Kidney epithelial cell (primary cell): ENCODE measurements around the gene NXNL2. TPM values are rescaled to one million over a fixed set of nuclear protein-coding genes. Genes with fewer than 3 reads are reported as not detected.

Experiments used
- DNase-seq: peaks from one replicate; pipeline ENCODE4 v3.0.0-alpha.2; 2010; ENCODE audit warnings: low read depth
- H3K27me3 ChIP-seq: 2 replicates; pipeline ENCODE4 v1.6.0; 2011; ENCODE audit warnings: low read length; ENCODE audit not compliant: control insufficient read depth, insufficient read depth
- H3K36me3 ChIP-seq: 2 replicates; pipeline ENCODE4 v1.5.1; 2011; ENCODE audit warnings: low read length; ENCODE audit not compliant: control insufficient read depth, insufficient read depth
- H3K4me3 ChIP-seq: 2 replicates; pipeline ENCODE4 v1.5.1; 2011; ENCODE audit warnings: low read depth, mild to moderate bottlenecking, control low read depth, low read length
- total RNA-seq: library from RNA; depleted of rRNA; stranded (reverse); fragments of >200 nt; gene quantifications from 2 replicates; pipeline ENCODE4 v1.2.3, GENCODE V29; 2015
- TF ChIP-seq, protein P1 (sequence below): IDR thresholded peaks from 2 replicates; pipeline ENCODE4 v1.5.1; 2011; ENCODE audit warnings: mild to moderate bottlenecking, moderate library complexity, low read length, control low read depth, inconsistent platforms; ENCODE audit not compliant: insufficient read depth, poor library complexity, severe bottlenecking

The NXNL2 gene
- total RNA-seq, 1 donor from 2014 or later = 4.3 TPM

DNA sequence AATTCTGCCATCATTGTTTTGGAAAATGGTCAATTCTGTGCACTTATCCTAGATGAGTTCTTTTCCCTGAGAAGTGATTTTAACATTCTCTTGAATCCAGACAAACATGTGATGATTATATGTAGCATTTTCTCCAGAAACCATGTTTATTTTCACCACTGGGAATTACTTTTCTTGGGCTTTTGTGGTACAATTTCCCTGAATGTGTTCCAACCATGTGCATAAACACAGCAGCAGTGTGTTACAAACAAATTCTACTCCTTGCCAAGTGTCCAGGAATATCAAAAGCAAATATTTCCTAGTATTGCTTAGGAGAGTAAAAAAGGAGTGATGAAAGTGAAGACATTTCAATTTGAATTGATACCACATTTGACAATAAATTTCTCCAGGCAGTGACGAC lies 50.4 kb downstream of the NXNL2 start:
- TF ChIP-seq, protein P1, sequence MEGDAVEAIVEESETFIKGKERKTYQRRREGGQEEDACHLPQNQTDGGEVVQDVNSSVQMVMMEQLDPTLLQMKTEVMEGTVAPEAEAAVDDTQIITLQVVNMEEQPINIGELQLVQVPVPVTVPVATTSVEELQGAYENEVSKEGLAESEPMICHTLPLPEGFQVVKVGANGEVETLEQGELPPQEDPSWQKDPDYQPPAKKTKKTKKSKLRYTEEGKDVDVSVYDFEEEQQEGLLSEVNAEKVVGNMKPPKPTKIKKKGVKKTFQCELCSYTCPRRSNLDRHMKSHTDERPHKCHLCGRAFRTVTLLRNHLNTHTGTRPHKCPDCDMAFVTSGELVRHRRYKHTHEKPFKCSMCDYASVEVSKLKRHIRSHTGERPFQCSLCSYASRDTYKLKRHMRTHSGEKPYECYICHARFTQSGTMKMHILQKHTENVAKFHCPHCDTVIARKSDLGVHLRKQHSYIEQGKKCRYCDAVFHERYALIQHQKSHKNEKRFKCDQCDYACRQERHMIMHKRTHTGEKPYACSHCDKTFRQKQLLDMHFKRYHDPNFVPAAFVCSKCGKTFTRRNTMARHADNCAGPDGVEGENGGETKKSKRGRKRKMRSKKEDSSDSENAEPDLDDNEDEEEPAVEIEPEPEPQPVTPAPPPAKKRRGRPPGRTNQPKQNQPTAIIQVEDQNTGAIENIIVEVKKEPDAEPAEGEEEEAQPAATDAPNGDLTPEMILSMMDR = no peak
- H3K27me3 ChIP-seq = no peaks in the 10 kb centered on the region
- DNase-seq = no peak
- no peaks in the 10 kb centered on the region for H3K36me3 ChIP-seq
- no peak overlapping the region for H3K4me3 ChIP-seq

- Histone ChIP-seq H3K4me3 (no peak overlapping the region), H3K36me3 (no peaks in the 10 kb centered on the region), H3K27me3 (no peaks in the 10 kb centered on the region)
- TF ChIP-seq, protein P1 = no peak
- no peak for DNase-seq
Measured at GRCh38 chr9:88586452-88586851, 51.5 kb downstream of the NXNL2 start.

- Histone ChIP-seq H3K4me3 (no peak overlapping the region), H3K36me3 (no peaks in the 10 kb centered on the region), H3K27me3 (no peaks in the 10 kb centered on the region)
- no peak for DNase-seq
- TF ChIP-seq, protein P1 = no peak
Measured at GRCh38 chr9:88587182-88587581, 52.2 kb downstream of the NXNL2 start.

DNA sequence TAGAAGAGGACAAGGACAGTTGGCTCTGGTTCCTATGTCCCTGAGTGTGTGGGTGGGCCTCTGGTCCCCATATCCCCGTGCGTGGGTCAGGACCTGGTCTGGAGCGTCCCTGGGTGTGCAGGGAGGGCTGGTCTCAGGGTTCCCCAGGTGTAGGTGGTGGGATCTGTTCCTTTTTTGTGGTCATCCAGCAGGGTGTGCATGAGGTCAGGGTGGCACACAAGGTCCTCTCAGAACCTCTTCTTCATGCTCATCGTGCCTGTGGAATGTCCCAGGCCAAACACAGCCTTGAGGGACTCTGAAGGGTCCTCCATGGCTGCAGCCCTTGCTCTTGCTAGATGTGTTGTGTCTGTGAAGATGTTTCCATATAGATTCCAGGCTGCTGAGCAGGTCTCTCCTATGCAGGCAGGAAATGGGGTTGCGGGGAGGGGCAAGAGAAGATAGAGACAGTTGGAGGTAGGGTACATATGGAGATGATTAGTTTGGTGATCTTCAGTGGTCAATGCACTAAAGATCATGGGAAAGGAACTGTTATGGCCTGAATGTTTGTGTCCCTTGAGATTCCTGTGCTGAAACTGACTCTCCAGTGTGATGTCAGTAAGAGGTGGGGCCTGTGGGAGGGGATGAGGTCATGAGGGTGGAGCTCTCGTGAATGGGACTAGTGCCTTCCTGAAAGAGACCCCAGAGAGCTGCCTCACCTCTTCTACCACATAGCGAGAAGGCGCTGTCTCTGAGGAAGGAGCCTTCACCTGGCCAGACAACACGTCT lies 53.1 kb downstream of the NXNL2 start:
- DNase-seq = no peak
- Histone ChIP-seq H3K36me3 (no peaks in the 10 kb centered on the region), H3K27me3 (no peaks in the 10 kb centered on the region), H3K4me3 (no peak overlapping the region)
- TF ChIP-seq, protein P1 = no peak

DNA sequence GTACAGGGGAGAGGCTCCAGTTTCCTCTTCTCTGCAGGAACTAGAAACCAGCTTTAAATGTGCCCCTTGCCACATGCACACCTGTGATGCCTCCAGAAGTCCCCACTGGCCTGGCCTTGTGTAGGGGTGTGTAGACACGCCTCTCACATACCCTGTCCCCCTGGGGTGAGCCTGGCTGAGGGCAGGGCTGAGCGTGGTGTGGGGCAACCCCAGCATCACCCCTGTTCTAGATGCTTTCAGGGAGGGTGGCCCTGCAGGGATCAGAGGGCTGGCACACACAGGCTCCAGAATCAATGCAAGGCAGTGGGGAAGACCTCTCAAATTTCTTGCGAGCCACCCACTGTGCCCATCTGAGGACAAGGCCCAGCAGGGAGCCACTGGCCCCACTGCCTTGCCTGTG lies 54.7 kb downstream of the NXNL2 start:
- TF ChIP-seq, protein P1 = no peak
- Histone ChIP-seq H3K36me3 (no peaks in the 10 kb centered on the region), H3K4me3 (no peak overlapping the region), H3K27me3 (no peaks in the 10 kb centered on the region)
- no peak for DNase-seq
